Psoas muscle (tissue), 8 donors: ENCODE results near the gene EVX1. TPM values are rescaled to one million over a fixed set of nuclear protein-coding genes. Genes with fewer than 3 reads are reported as not detected.

Experiments used
- ATAC-seq, 4 donors: fragments of 200-7000 bp; cut with Tn5 transposase; one replicate each; pipeline ENCODE4 v1.9.1; 2020; ENCODE audit warnings: moderate library complexity in 3 of 4, mild to moderate bottlenecking in 2 of 4
- DNase-seq, 2 donors: peaks; one replicate each; pipeline ENCODE4 v3.0.0-alpha.2; 2020
- H3K27ac ChIP-seq: fragments of 200-600 bp; one replicate; pipeline ENCODE4 v1.8.0; 2022
- H3K27me3 ChIP-seq, 3 donors: fragments of 200-600 bp in 1 of 3; one replicate each; pipeline versions ENCODE4 v1.6.1 to v1.8.0; 2013 to 2022; ENCODE audit warnings: low read length in 2 of 3, mild to moderate bottlenecking in 2 of 3, moderate library complexity in 1 of 3; ENCODE audit not compliant: insufficient read depth in 3 of 3
- H3K36me3 ChIP-seq, 2 donors: fragments of 200-600 bp in 1 of 2; one replicate each; pipeline versions ENCODE4 v1.6.1 to v1.8.0; 2013 to 2022; ENCODE audit warnings: low read depth in 1 of 2, mild to moderate bottlenecking in 1 of 2, moderate library complexity in 1 of 2; ENCODE audit not compliant: insufficient read depth in 1 of 2
- H3K4me1 ChIP-seq: fragments of 200-600 bp; one replicate; pipeline ENCODE4 v1.8.0; 2022
- H3K4me3 ChIP-seq: fragments of 200-600 bp; one replicate; pipeline ENCODE4 v1.8.0; 2022; ENCODE audit warnings: mild to moderate bottlenecking
- H3K9me3 ChIP-seq: fragments of 200-600 bp; one replicate; pipeline ENCODE4 v1.8.0; 2022
- CTCF ChIP-seq: fragments of 200-600 bp; IDR thresholded peaks from one replicate; pipeline ENCODE4 v1.8.0; 2022; ENCODE audit warnings: antibody characterized with exemption
- WGBS, 3 donors: extraction: QIAGEN DNeasy Blood & Tissue Kit; methylation state at CpG; one replicate each; pipeline versions ENCODE4 v1.1.6 to v1.1.7; 2013; 5-methylcytosine and 5-hydroxymethylcytosine counted together
- intact Hi-C, 2 donors: fragments of 100-400 bp; cut with DNase I; formaldehyde crosslinking; loops; one replicate each; pipeline versions ENCODE4 v1.11.0 to v1.14.2; 2022
- polyA plus RNA-seq, 3 donors: library from polyadenylated mRNA; stranded (reverse); fragments of 200-250 nt; gene quantifications; one replicate each; pipeline ENCODE4 v1.2.3, GENCODE V29; 2013
- total RNA-seq, 4 donors: library from RNA; stranded (reverse); fragmentation: NEBNext Ultra II Directional in 2 of 4; extraction: Animal tissue kit (Norgen Biotek cat#: 25700) in 2 of 4; gene quantifications; one replicate each; pipeline versions ENCODE4 v1.2.1 to v1.2.4, GENCODE V29; 2021 to 2023
- donor health status: healthy with polysubstance abuse.
- donor health status: DM: no; HTN: no; CAD: no; lungs with moderate emphysema.
- donor health status: Bipolar disorder and iron deficiency.
- donor health status: healthy.
- donor health status: DM: yes; HTN: yes; CAD: no.
- donor health status: DM: no; HTN: no; CAD: no.
- donor health status: DM: no; HTN: no; CAD: no.
- donor health status: DM: yes; HTN: yes; CAD: no.

Gene EVX1
- total and polyA plus RNA-seq, 7 donors: not detected

GRCh38 chr7:27202862-27203134 is 39.8 kb upstream of the EVX1 start:
- Histone ChIP-seq H3K27me3 (peaks cover 0 to 97% (median 59%) of the 10 kb centered on the region in 3 donors), H3K27ac (no peak overlapping the region), H3K4me1 (peaks cover 16% of the 10 kb centered on the region), H3K4me3 (no peak overlapping the region), H3K9me3 (no peaks in the 10 kb centered on the region), H3K36me3 (no peaks in the 10 kb centered on the region)
- WGBS, 3 donors: 36 to 68% (median 63%) methylated on average over 3 of the region's 3 CpGs
- ATAC-seq: no peak
- intact Hi-C loops: no loop called here
- no peak for DNase-seq
- no peak for TF ChIP-seq CTCF

GRCh38 chr7:27203365-27203953 is 39.1 kb upstream of the EVX1 start:
- intact Hi-C loops: no loop called here
- no peak for TF ChIP-seq CTCF
- Histone ChIP-seq H3K36me3 (no peaks in the 10 kb centered on the region), H3K27ac (no peak overlapping the region), H3K9me3 (no peaks in the 10 kb centered on the region), H3K4me1 (peaks cover 16% of the 10 kb centered on the region), H3K4me3 (no peak overlapping the region), H3K27me3 (peaks cover 0 to 94% (median 61%) of the 10 kb centered on the region in 3 donors)
- no peak for ATAC-seq
- no peak for DNase-seq
- 46 to 66% (median 55%) methylated on average over 10 of the region's 10 CpGs for WGBS, 3 donors

- Histone ChIP-seq H3K4me3 (no peak overlapping the region), H3K4me1 (peaks cover 12% of the 10 kb centered on the region), H3K36me3 (no peaks in the 10 kb centered on the region), H3K9me3 (no peaks in the 10 kb centered on the region), H3K27ac (no peak overlapping the region), H3K27me3 (peaks cover 0 to 88% (median 59%) of the 10 kb centered on the region in 3 donors)
- no peak for TF ChIP-seq CTCF
- intact Hi-C loops: no loop called here
- no peak for ATAC-seq
- DNase-seq: no peak
- WGBS, 3 donors: 47 to 78% (median 77%) methylated on average over 4 of the region's 4 CpGs
These were observed 38.5 kb upstream of the EVX1 start for GRCh38 chr7:27203964-27204594.

- ATAC-seq (peak in 3 of 4 donors; percentile 25 to 31 (median 29)), DNase-seq (no peak)
- Histone ChIP-seq H3K4me3 (peak overlapping the region; percentile 50), H3K36me3 (no peaks in the 10 kb centered on the region), H3K27me3 (peaks cover 0 to 87% (median 52%) of the 10 kb centered on the region in 3 donors), H3K27ac (no peak overlapping the region), H3K4me1 (peaks cover 9% of the 10 kb centered on the region), H3K9me3 (no peaks in the 10 kb centered on the region)
- intact Hi-C loops: no loop called here
- no peak for TF ChIP-seq CTCF
- 5 to 10% (median 7%) methylated on average over 41 of the region's 41 CpGs for WGBS, 3 donors
These were observed 37.7 kb upstream of the EVX1 start for GRCh38 chr7:27204851-27205322.
